Adrenal gland (tissue), 12 donors: ENCODE data around the gene VNN1. TPM values are rescaled to one million over a fixed set of nuclear protein-coding genes. Genes with fewer than 3 reads are reported as not detected.
A peak's percentile ranks its signal among the peaks of the same experiment; 100 is the strongest.

Experiments used
- DNase-seq, 7 donors: peaks; one replicate each; pipeline ENCODE4 v3.0.0-alpha.2; 2019 to 2020
- H3K27ac ChIP-seq, 5 donors: fragments of 200-600 bp; sonication (generic) in 4 of 5; 1 replicate in 3 of 5; 2 replicates in 2 of 5; pipeline versions ENCODE4 v1.5.1 to v1.8.0; 2016 to 2020; ENCODE audit warnings: mild to moderate bottlenecking in 1 of 5
- H3K27me3 ChIP-seq: fragments of 200-600 bp; 2 replicates; pipeline ENCODE4 v1.8.0; 2021
- H3K36me3 ChIP-seq, 2 donors: fragments of 200-600 bp; replicated peaks in 1 of 2; 1 replicate in 1 of 2; 2 replicates in 1 of 2; pipeline versions ENCODE4 v1.5.1 to v1.8.0; 2018 to 2022
- H3K4me1 ChIP-seq, 2 donors: fragments of 200-600 bp; replicated peaks in 1 of 2; 1 replicate in 1 of 2; 2 replicates in 1 of 2; pipeline versions ENCODE4 v1.5.1 to v1.8.0; 2018 to 2021
- H3K4me3 ChIP-seq, 4 donors: fragments of 200-600 bp; sonication (generic) in 3 of 4; one replicate each; pipeline ENCODE4 v1.5.1; 2016 to 2018
- H3K9me3 ChIP-seq, 3 donors: fragments of 200-600 bp; sonication (generic) in 1 of 3; replicated peaks in 1 of 3; 1 replicate in 2 of 3; 2 replicates in 1 of 3; pipeline versions ENCODE4 v1.5.1 to v1.8.0; 2016 to 2021
- POLR2A ChIP-seq, 2 donors: fragments of 450-650 bp; IDR thresholded peaks; one replicate each; pipeline ENCODE4 v1.6.1; 2017; ENCODE audit warnings: antibody characterized with exemption in 2 of 2, mild to moderate bottlenecking in 2 of 2, moderate library complexity in 1 of 2
- WGBS, 4 donors: extraction: QIAGEN DNeasy Blood & Tissue Kit in 2 of 4; methylation state at CpG; one replicate each; pipeline versions ENCODE4 v1.1.5 to v1.1.7; 2013 to 2017; 5-methylcytosine and 5-hydroxymethylcytosine counted together
- intact Hi-C, 2 donors: fragments of 100-400 bp; cut with DNase I; formaldehyde crosslinking; loops; one replicate each; pipeline versions ENCODE4 v1.14.1 to v1.15.0; 2022 to 2023
- polyA plus RNA-seq, 3 donors: library from polyadenylated mRNA; stranded (reverse); fragments of 200-250 nt in 2 of 3; fragments of 350-450 nt in 1 of 3; fragmentation: Illumina TruSeq in 1 of 3; extraction: RNeasy Lipid Tissue Mini Kit (QIAGEN cat#74804) in 1 of 3; gene quantifications; one replicate each; pipeline ENCODE4 v1.2.3, GENCODE V29; 2013 to 2014
- total RNA-seq, 9 donors: library from RNA; depleted of rRNA in 4 of 9; stranded (reverse); fragments of >200 nt in 4 of 9; fragments of 120-200 nt in 1 of 9; fragmentation: NEBNext Ultra II Directional in 1 of 9; extraction: Animal tissue kit (Norgen Biotek cat#: 25700) in 1 of 9; gene quantifications; one replicate each; pipeline versions ENCODE4 v1.1.0 to v1.2.4, GENCODE V29; 2013 to 2023
- TF ChIP-seq, protein P1 (sequence below), 6 experiments: fragments of 450-650 bp in 4 of 6; fragments of 200-600 bp in 2 of 6; sonication (generic) in 1 of 6; IDR thresholded peaks; 1 replicate in 5 of 6; 2 replicates in 1 of 6; pipeline versions ENCODE4 v1.5.1 to v1.8.0; 2016 to 2021; ENCODE audit warnings: antibody characterized with exemption in 6 of 6, mild to moderate bottlenecking in 2 of 6, moderate library complexity in 1 of 6
- donor health status: healthy with polysubstance abuse.
- donor health status: Bipolar disorder and iron deficiency.
- donor health status: DM: yes; HTN: yes; CAD: no.
- donor health status: DM: no; HTN: no; CAD: no.
- donor health status: DM: no; HTN: no; CAD: no.
- donor health status: DM: yes; HTN: yes; CAD: no.

The VNN1 gene
- total and polyA plus RNA-seq, 12 donors: 0.18 to 3.9 (median 1.4) TPM

DNA sequence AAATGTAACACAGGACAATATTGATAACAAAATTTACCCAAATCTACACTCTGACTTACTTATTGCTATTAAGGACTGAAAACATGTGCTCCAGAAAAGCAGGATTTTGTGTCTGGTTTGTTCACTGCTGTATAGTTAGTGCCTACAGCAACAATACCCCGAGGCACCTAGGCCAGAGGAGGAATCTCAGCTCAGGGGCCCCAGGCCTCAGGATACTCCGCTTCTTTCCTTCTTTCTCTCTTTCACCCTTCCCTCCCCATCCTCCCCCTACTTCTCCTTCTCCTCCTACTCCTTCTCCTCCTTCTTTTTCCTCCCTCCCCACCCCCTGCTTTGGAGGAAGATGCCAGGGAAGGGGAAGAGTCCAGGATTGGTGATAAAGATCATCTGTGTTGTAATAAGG is 44.8 kb upstream of the VNN1 start:
- Histone ChIP-seq H3K27me3 (no peaks in the 10 kb centered on the region), H3K9me3 (no peaks in the 10 kb centered on the region), H3K36me3 (no peaks in the 10 kb centered on the region), H3K4me1 (peaks cover 0 to 12% of the 10 kb centered on the region in 2 donors), H3K4me3 (no peak overlapping the region), H3K27ac (no peak overlapping the region)
- no peak for DNase-seq
- intact Hi-C loops: no loop called here
- WGBS, 4 donors: 87 to 96% (median 90%) methylated on average over 2 of the region's 2 CpGs
- TF ChIP-seq, protein P1, sequence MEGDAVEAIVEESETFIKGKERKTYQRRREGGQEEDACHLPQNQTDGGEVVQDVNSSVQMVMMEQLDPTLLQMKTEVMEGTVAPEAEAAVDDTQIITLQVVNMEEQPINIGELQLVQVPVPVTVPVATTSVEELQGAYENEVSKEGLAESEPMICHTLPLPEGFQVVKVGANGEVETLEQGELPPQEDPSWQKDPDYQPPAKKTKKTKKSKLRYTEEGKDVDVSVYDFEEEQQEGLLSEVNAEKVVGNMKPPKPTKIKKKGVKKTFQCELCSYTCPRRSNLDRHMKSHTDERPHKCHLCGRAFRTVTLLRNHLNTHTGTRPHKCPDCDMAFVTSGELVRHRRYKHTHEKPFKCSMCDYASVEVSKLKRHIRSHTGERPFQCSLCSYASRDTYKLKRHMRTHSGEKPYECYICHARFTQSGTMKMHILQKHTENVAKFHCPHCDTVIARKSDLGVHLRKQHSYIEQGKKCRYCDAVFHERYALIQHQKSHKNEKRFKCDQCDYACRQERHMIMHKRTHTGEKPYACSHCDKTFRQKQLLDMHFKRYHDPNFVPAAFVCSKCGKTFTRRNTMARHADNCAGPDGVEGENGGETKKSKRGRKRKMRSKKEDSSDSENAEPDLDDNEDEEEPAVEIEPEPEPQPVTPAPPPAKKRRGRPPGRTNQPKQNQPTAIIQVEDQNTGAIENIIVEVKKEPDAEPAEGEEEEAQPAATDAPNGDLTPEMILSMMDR (IDR thresholded peaks at IDR 0.05): no peak
- TF ChIP-seq POLR2A (IDR thresholded peaks at IDR 0.05): no peak

DNA sequence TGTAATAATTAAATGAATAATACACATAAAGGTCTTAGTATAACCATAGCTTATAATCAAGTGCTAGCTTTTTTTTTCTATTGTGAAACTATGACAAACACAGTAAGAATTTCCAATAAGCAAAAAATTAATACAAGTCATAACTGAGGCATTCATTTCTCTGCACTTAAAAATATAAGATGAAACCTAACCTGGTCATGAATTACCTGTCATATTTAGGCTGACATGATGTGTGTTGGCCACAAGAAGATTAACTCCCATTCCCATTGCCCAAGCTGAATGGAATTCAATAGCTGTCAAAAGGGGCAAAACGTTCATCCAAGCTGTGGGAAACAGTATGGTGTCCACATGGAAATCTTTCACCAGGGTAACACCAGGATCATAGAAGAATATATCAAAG is 38.4 kb upstream of the VNN1 start:
- WGBS, 4 donors: 50 to 64% (median 58%) methylated on average over 1 of the region's 1 CpG
- Histone ChIP-seq H3K4me3 (no peak overlapping the region), H3K9me3 (no peaks in the 10 kb centered on the region), H3K27me3 (no peaks in the 10 kb centered on the region), H3K27ac (no peak overlapping the region), H3K36me3 (no peaks in the 10 kb centered on the region), H3K4me1 (no peaks in the 10 kb centered on the region)
- no peak for DNase-seq
- TF ChIP-seq, protein P1 (IDR thresholded peaks at IDR 0.05): no peak
- no peak for TF ChIP-seq POLR2A (IDR thresholded peaks at IDR 0.05)
- intact Hi-C loops: no loop called here

DNA sequence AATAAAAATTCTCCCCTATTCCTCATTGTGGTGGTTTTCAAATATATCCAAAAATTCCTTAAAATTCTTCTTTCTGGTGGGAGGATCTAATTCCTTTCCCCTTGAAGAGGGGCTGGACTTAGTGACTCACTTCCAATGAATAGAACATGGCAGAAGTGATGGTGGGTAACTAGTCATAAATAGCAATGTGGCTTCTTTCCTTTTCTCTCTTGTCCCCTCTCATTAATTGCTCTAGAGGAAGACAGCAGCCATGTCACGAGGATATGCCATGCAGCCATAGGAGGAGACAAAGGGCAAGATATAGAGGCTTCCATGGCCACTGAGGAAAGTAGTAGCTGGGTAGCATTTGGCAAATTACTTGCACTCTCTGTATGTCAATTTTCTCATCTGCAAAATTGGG is 38.0 kb upstream of the VNN1 start:
- no peak for DNase-seq
- no peaks in the 10 kb centered on the region for H3K4me1 ChIP-seq
- no peaks in the 10 kb centered on the region for H3K9me3 ChIP-seq
- no peaks in the 10 kb centered on the region for H3K27me3 ChIP-seq
- no peaks in the 10 kb centered on the region for H3K36me3 ChIP-seq
- TF ChIP-seq, protein P1 (IDR thresholded peaks at IDR 0.05): no peak
- no peak for TF ChIP-seq POLR2A (IDR thresholded peaks at IDR 0.05)
- intact Hi-C loops: no loop called here
- no peak overlapping the region for H3K4me3 ChIP-seq
- no peak overlapping the region for H3K27ac ChIP-seq
- WGBS, 4 donors: 73 to 100% (median 87%) methylated on average over 1 of the region's 1 CpG

DNA sequence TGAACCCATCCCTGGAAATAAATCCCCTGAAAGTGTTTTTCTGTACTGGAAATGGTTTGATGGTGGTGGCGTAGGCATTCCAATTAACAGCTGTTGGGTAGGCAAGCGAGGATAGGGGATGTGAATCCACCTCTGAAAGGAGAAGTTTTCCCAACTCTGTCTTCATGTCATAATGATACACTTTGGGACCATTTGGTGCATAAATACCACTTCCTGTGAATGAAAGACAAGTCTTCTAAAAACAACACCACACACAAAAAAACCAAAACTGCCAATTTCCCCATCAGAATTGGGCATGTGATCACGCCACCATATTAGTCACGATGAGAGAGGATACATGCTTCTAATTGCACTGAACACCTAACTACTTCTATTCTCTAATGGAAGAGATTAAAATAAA is 37.5 kb upstream of the VNN1 start:
- TF ChIP-seq, protein P1 (IDR thresholded peaks at IDR 0.05): no peak
- TF ChIP-seq POLR2A (IDR thresholded peaks at IDR 0.05): no peak
- intact Hi-C loops: no loop called here
- WGBS, 4 donors: 76 to 87% (median 80%) methylated on average over 4 of the region's 4 CpGs
- no peaks in the 10 kb centered on the region for H3K9me3 ChIP-seq
- no peaks in the 10 kb centered on the region for H3K36me3 ChIP-seq
- no peak for DNase-seq
- no peaks in the 10 kb centered on the region for H3K4me1 ChIP-seq
- peak overlapping the region in 1 of 5 donors; percentile 3 for H3K27ac ChIP-seq
- H3K4me3 ChIP-seq: no peak overlapping the region
- H3K27me3 ChIP-seq: no peaks in the 10 kb centered on the region
